Fibroblast of lung (primary cell): ENCODE measurements around the gene DUSP28. TPM values are rescaled to one million over a fixed set of nuclear protein-coding genes. Genes with fewer than 3 reads are reported as not detected.

Source experiments
- DNase-seq, 2 donors: peaks; one replicate each; pipeline versions ENCODE4 v3.0.0 to v3.0.0-alpha.2; 2010; ENCODE audit warnings: low read depth in 2 of 2
- H2AFZ ChIP-seq: 2 replicates; pipeline ENCODE4 v1.5.1; 2012; ENCODE audit warnings: low read length, control low read depth, inconsistent platforms
- H3K27ac ChIP-seq: 2 replicates; pipeline ENCODE4 v1.5.1; 2011; ENCODE audit warnings: low read length, control low read depth; ENCODE audit not compliant: insufficient read depth
- H3K27me3 ChIP-seq: 2 replicates; pipeline ENCODE4 v1.5.1; 2011; ENCODE audit warnings: mild to moderate bottlenecking, low read length; ENCODE audit not compliant: control insufficient read depth, insufficient read depth
- H3K36me3 ChIP-seq: 2 replicates; pipeline ENCODE4 v1.5.1; 2011; ENCODE audit warnings: low read length; ENCODE audit not compliant: control insufficient read depth, insufficient read depth
- H3K4me1 ChIP-seq: 2 replicates; pipeline ENCODE4 v1.5.1; 2011; ENCODE audit warnings: low read length; ENCODE audit not compliant: control insufficient read depth, insufficient read depth; ENCODE audit errors: extremely low read depth
- H3K4me2 ChIP-seq: 2 replicates; pipeline ENCODE4 v1.5.1; 2011; ENCODE audit warnings: low read length, control low read depth; ENCODE audit not compliant: insufficient read depth; ENCODE audit errors: extremely low read depth
- H3K4me3 ChIP-seq, 4 experiments: fragments of 200-600 bp in 1 of 4; sonication (generic) in 1 of 4; replicated peaks in 1 of 4; 2 replicates each; pipeline ENCODE4 v1.5.1; 2011 to 2016; ENCODE audit warnings: low read length in 4 of 4, low read depth in 3 of 4, mild to moderate bottlenecking in 3 of 4, control low read depth in 2 of 4, inconsistent platforms in 1 of 4, mixed read lengths in 1 of 4; ENCODE audit not compliant: insufficient read depth in 1 of 4; ENCODE audit errors: control extremely low read depth in 1 of 4
- H3K79me2 ChIP-seq: 2 replicates; pipeline ENCODE4 v1.5.1; 2012; ENCODE audit warnings: mild to moderate bottlenecking, low read length, inconsistent platforms; ENCODE audit not compliant: control insufficient read depth, insufficient read depth
- H3K9ac ChIP-seq: 2 replicates; pipeline ENCODE4 v1.5.1; 2011; ENCODE audit warnings: mild to moderate bottlenecking, low read length, control low read depth; ENCODE audit not compliant: insufficient read depth
- H3K9me3 ChIP-seq: 2 replicates; pipeline ENCODE4 v1.5.1; 2012; ENCODE audit warnings: low read depth, low read length; ENCODE audit not compliant: control insufficient read depth, insufficient read depth
- H4K20me1 ChIP-seq: 2 replicates; pipeline ENCODE4 v1.5.1; 2011; ENCODE audit warnings: low read length; ENCODE audit not compliant: control insufficient read depth, insufficient read depth; ENCODE audit errors: extremely low read depth
- CTCF ChIP-seq, 2 donors: IDR thresholded peaks in 1 of 2; conservative IDR thresholded peaks in 1 of 2; 1 replicate in 1 of 2; 2 replicates in 1 of 2; pipeline ENCODE4 v1.5.1; 2011 to 2012; ENCODE audit warnings: low read length in 2 of 2, control low read depth in 1 of 2, inconsistent platforms in 1 of 2, low read depth in 1 of 2, mild to moderate bottlenecking in 1 of 2
- EZH2 ChIP-seq: IDR thresholded peaks from 2 replicates; pipeline ENCODE4 v1.5.1; 2012; ENCODE audit warnings: low read length, control low read depth, mild to moderate bottlenecking; ENCODE audit errors: missing control alignments
- polyA plus RNA-seq, 2 donors: library from polyadenylated mRNA; depleted of rRNA in 1 of 2; stranded (reverse) in 1 of 2; unstranded in 1 of 2; fragments of >200 nt; gene quantifications; 2 replicates each; pipeline ENCODE4 v1.2.1, GENCODE V29; 2011 to 2012; ENCODE audit warnings: missing spikeins in 1 of 2
- total RNA-seq: library from RNA; depleted of rRNA; stranded (reverse); fragments of >200 nt; gene quantifications from 2 replicates; pipeline ENCODE4 v1.2.1, GENCODE V29; 2014

The DUSP28 gene
- total and polyA plus RNA-seq, 2 donors (not counting 1 experiment from before 2014, with no cell fraction given): 2.5 to 3.9 TPM

DNA sequence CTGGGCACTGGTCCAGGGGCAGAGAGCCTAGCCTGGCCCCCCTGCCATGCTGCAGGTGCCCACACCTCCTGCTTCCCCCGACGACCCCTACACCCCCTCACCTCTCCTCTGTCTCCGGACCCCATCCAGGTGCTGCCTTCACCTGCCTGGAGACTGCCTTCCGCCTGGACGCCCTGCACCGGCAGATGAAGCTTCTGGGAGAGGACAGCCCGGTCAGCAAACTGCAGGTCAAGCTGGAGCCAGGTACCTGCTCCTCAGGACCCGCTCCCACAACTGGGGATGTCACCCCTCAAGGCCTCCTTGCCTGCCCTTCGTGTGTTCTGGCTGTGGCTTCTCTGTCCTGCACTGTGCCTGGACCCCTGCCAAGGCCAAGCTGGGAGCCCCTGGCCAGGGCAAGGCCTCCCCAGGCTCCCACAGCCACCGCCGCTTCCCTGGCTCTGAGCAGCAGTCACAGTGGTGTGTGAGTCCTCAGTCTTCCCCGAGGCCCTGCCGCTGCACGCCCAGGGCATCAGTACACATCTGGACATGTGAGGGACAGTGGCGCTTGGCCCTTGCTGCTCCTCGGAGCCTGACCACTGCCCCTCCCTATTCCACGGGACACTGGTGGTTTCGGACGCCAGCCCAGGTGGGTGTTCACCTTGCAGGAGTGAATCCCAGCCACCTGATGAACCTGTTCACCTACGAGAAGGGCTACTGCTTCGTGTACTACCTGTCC is 14.4 kb downstream of the DUSP28 start:
- H3K27me3 ChIP-seq: no peaks in the 10 kb centered on the region

GRCh38 chr2:240575101-240575965 is 15.2 kb downstream of the DUSP28 start:
- no peak overlapping the region for H3K4me2 ChIP-seq
- no peak overlapping the region for H3K4me3 ChIP-seq
- no peak overlapping the region for H3K27ac ChIP-seq
- no peaks in the 10 kb centered on the region for H3K9me3 ChIP-seq
- TF ChIP-seq EZH2 (no peak), CTCF (conservative IDR thresholded peaks at IDR 0.05 in 1 of 2, IDR thresholded peaks at IDR 0.05 in 1 of 2; ENCODE audit: low read depth in 1 of 2, low read length in 2 of 2) (no peak)
- H2AFZ ChIP-seq: no peak overlapping the region
- H3K27me3 ChIP-seq: no peaks in the 10 kb centered on the region
- peaks cover 6% of the 10 kb centered on the region for H3K4me1 ChIP-seq
- H3K79me2 ChIP-seq: peaks cover 7% of the 10 kb centered on the region
- no peak overlapping the region for H3K9ac ChIP-seq
- H3K36me3 ChIP-seq: peaks cover 5% of the 10 kb centered on the region
- no peak for DNase-seq
- no peaks in the 10 kb centered on the region for H4K20me1 ChIP-seq

More for the DNA sequence above, 14.4 kb downstream of the DUSP28 start:
- Histone ChIP-seq H3K79me2 (peaks cover 7% of the 10 kb centered on the region), H3K4me3 (no peak overlapping the region), H2AFZ (no peak overlapping the region), H3K4me2 (no peak overlapping the region), H3K27ac (no peak overlapping the region), H3K4me1 (peaks cover 4% of the 10 kb centered on the region), H3K36me3 (peaks cover 5% of the 10 kb centered on the region), H4K20me1 (no peaks in the 10 kb centered on the region), H3K9ac (no peak overlapping the region), H3K9me3 (no peaks in the 10 kb centered on the region)
- no peak for DNase-seq
- no peak for TF ChIP-seq CTCF (conservative IDR thresholded peaks at IDR 0.05 in 1 of 2, IDR thresholded peaks at IDR 0.05 in 1 of 2; ENCODE audit: low read depth in 1 of 2, low read length in 2 of 2)
- TF ChIP-seq EZH2: no peak

- no peak overlapping the region for H3K4me3 ChIP-seq
- no peaks in the 10 kb centered on the region for H4K20me1 ChIP-seq
- H3K27me3 ChIP-seq: no peaks in the 10 kb centered on the region
- H3K9ac ChIP-seq: no peak overlapping the region
- H3K4me1 ChIP-seq: peaks cover 6% of the 10 kb centered on the region
- peaks cover 5% of the 10 kb centered on the region for H3K36me3 ChIP-seq
- no peak for DNase-seq
- H3K9me3 ChIP-seq: no peaks in the 10 kb centered on the region
- H3K27ac ChIP-seq: no peak overlapping the region
- no peak overlapping the region for H3K4me2 ChIP-seq
- TF ChIP-seq CTCF (conservative IDR thresholded peaks at IDR 0.05 in 1 of 2, IDR thresholded peaks at IDR 0.05 in 1 of 2; ENCODE audit: low read depth in 1 of 2, low read length in 2 of 2): no peak
- TF ChIP-seq EZH2: no peak
- H3K79me2 ChIP-seq: peaks cover 7% of the 10 kb centered on the region
- H2AFZ ChIP-seq: no peak overlapping the region
Measured at GRCh38 chr2:240576036-240576435, 15.9 kb downstream of the DUSP28 start.
